ENCODE data around the gene CBX7.

Gene CBX7

GRCh38 chr22:39122772-39123470, 29.6 kb downstream of the CBX7 start:
- DNase-seq, result no peak

- no peak for DNase-seq
Observed at GRCh38 chr22:39120983-39121382, 31.5 kb downstream of the CBX7 start.

- DNase-seq, result peak; percentile 48 to 75
Observed at GRCh38 chr22:39117585-39118191, 34.8 kb downstream of the CBX7 start.

GRCh38 chr22:39115977-39116621, 36.4 kb downstream of the CBX7 start:
- DNase-seq, result no peak

GRCh38 chr22:39115570-39115969, 36.9 kb downstream of the CBX7 start:
- no peak for DNase-seq

- DNase-seq, result no peak
Observed at GRCh38 chr22:39114112-39114511, 38.4 kb downstream of the CBX7 start.

GRCh38 chr22:39110631-39111561, 41.6 kb downstream of the CBX7 start:
- DNase-seq, result no peak

GRCh38 chr22:39109361-39109760, 43.1 kb downstream of the CBX7 start:
- DNase-seq, result no peak

GRCh38 chr22:39108487-39108886, 44.0 kb downstream of the CBX7 start:
- DNase-seq, result no peak

- no peak for DNase-seq
Observed at GRCh38 chr22:39106326-39106725, 46.2 kb downstream of the CBX7 start.

GRCh38 chr22:39103431-39103830, 49.0 kb downstream of the CBX7 start:
- DNase-seq, result no peak

GRCh38 chr22:39101226-39101625, 51.3 kb downstream of the CBX7 start:
- DNase-seq, result no peak

GRCh38 chr22:39098576-39098975, 53.9 kb downstream of the CBX7 start:
- no peak for DNase-seq

- DNase-seq, result no peak
Observed at GRCh38 chr22:39098026-39098425, 54.5 kb downstream of the CBX7 start.

- DNase-seq, result no peak
Observed at GRCh38 chr22:39097098-39098020, 55.1 kb downstream of the CBX7 start, which contains the start of gene APOBEC3H. TSS of gene APOBEC3H (plus strand) at chr22:39097244. CDS start at chr22:39100279, 3,035 bp downstream.

- no peak for DNase-seq
Observed at GRCh38 chr22:39095971-39096370, 56.5 kb downstream of the CBX7 start.

- DNase-seq, result no peak
Observed at GRCh38 chr22:39094717-39095389, 57.6 kb downstream of the CBX7 start.

GRCh38 chr22:39092111-39092862, 60.2 kb downstream of the CBX7 start:
- DNase-seq, result no peak

GRCh38 chr22:39091126-39092081, 61.1 kb downstream of the CBX7 start:
- DNase-seq, result no peak
